SIG-M5 (cell line): Measurements from ENCODE around the gene TUBB2B.

Experiments used
- DNase-seq: peaks from one replicate; lab custom pipeline; 2025; lab: John Stamatoyannopoulos, UW

Gene TUBB2B

GRCh38 chr6:3232017-3232945 lies 4.8 kb upstream of the TUBB2B start:
- DNase-seq: no peak

DNA sequence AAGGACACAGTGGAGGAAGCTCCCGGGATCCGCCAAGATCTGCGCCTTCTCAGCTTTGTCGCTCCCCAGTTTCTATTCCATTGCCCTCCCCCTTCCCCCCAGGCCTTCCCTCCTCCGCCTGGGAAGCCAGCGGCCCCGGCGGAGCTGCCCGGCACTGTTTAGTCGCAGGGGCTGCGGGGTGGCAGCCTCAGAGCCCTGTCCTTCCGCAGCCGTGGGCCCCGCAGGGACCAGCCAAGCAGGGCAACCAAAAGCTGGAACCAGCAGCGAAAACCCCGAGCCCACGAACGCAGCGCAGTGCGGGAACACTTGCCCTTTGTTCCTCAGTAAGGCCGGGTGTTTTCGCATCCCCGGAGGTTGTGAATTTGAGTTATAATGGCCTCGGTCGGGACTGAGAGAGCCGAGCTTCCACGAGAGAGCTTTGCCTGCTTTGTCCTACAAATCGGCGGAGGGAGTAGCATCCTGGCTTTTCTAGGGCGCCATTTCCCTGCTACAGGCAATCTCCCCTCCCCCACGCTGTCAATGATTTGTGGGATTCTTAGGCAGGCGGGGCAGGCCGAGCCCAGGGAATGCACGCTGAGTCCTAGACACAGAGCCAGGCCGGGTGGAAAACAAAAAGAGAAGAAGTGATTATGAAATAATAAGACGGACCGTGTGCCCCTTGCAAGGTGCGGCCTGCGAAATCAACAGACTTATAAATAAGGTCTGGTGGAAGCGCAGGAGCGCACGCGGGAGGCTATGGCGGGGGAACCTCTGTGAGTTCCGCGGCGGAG lies 4.0 kb upstream of the TUBB2B start:
- DNase-seq: no peak

DNA sequence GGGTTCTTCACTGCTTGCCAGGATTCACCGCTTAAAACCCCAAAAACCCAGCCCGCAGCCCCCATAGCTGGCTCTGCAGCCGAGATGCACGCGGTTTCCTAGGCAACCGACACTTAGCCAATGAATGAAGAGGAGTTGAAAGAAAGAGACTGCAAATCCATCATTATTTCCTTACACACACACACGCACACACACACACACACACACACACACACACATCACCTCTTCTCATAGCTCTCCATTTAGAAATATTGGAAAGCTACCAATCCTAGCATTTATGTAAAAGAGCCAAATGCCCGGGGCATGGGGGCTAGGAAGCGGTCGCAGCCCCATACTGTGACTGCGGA lies 3.4 kb upstream of the TUBB2B start:
- no peak for DNase-seq

DNA sequence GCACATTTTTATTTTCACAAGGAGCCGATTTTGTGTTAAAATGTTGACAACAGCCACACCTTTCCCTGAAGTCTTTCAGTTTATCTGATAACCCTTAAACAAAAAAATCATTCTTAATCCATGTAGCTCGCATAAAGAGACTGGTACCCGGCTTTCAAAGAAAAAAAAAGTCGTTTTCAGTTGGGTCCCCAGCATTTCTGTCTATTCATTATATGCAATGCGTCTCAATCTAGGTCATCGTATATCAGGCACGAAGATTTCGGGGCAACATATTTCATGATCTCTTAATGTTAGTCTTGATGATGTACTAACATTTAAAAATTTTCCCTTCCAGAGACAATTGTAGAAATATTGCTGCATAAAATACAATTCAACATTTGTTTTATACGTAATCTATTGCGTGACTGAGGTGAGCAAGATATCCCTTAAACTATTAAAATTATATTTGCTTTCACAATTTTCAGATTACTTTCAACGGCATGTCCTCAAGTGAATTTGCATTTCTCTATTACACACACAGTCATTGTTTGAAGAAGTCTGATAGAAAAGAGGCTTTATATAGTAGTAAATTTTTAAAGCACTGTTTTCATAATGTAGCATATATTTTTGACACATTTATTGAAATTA lies 2.9 kb upstream of the TUBB2B start:
- DNase-seq: no peak

DNA sequence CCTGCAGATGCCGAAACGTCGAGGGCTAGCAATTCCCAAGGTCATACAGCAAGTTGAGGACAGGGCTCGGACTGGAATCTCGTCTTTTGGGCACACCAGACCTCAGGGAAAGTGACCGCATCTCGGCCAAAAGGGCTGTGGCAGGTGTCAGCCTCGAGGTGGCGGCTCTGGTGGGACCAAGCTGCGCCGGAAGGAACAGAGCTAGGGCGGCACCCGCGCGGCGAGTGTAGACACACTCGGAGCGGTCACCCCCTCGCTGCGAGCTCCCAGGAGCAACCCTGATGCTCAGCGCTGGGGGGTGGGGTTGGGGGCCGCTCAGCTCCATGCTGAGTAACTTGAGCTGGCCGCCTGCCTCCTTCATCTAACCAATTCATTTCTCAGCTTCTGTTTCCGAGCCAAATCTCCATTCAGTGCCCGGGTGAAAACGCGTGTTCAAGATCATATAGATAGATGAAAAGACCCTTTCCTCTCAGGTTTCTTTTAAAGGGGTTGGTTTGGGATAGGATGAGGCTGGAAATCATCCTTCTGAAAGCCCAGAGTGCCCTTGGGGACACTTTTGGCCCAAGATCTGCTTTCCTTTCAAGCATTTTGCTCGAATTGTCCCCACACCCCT lies 2.2 kb upstream of the TUBB2B start:
- DNase-seq: no peak

DNA sequence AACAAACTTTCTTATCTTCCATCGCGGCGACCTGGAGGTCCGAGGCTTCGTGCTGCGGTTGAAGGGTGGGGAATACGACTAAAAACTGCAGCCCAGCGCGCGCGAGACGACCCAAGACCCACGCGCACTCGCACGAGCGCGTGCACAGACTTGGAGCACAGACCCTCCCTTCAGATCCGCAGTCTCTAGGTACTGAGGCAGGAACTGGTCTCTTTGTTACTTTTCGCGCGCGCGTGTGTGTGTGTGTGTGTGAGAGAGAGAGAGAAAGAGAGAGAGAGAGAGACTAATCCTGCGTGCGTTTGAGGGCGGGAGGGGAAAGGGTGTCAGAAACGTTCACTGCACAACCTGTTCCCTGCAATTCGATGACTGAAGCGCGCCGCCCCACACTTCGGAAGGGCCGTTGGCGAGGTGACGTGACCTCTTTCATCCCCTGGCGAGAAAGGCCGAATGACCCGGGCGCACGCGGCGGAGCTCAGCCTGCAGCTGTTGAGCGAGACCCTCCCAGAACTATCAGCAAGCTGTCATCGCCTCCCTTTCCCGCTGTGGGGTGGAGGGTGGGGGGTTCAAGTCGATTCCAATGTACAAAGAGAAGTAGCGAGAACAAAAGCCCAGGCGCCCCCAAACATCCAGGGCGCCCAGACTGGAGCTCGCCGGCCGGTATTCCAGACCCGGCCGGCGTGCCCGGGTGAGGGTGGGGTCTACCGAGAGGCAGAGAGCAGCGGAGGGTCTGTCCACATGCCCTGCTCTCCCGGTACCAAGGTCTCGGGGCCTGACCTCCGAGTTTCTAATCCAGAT lies 1.5 kb upstream of the TUBB2B start:
- DNase-seq: no peak

DNA sequence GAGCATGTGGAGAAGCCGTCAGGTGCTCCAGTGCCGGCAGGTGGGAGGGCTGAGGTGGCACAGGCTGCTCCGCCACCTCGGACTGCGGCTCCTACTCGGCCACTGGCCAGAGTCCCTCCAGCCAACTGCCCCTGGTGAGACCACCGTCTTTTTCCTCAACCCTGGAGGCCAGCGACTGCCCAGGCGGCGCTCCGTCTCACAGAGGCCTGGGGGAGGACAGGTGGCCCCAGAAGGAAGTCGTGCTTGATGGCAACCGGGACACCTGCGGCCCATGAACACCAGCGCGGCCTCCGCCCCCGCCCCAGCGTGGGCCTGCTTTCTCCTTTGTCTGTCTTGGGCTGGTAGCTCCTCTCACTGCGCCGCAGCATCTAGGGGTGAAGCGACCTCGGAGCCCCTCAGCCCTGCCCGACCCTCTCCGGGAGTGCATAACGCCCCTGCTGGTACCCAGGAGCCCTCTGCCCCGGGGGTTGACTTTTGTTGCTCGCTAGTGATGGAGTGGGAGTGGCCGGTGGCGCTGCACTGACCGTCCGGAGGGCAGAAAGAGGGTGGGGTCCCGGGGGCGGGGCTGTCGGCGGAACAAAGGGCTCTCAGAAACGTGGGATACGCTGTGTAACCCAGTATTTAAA lies 706 bp upstream of the TUBB2B start:
- DNase-seq: no peak

DNA sequence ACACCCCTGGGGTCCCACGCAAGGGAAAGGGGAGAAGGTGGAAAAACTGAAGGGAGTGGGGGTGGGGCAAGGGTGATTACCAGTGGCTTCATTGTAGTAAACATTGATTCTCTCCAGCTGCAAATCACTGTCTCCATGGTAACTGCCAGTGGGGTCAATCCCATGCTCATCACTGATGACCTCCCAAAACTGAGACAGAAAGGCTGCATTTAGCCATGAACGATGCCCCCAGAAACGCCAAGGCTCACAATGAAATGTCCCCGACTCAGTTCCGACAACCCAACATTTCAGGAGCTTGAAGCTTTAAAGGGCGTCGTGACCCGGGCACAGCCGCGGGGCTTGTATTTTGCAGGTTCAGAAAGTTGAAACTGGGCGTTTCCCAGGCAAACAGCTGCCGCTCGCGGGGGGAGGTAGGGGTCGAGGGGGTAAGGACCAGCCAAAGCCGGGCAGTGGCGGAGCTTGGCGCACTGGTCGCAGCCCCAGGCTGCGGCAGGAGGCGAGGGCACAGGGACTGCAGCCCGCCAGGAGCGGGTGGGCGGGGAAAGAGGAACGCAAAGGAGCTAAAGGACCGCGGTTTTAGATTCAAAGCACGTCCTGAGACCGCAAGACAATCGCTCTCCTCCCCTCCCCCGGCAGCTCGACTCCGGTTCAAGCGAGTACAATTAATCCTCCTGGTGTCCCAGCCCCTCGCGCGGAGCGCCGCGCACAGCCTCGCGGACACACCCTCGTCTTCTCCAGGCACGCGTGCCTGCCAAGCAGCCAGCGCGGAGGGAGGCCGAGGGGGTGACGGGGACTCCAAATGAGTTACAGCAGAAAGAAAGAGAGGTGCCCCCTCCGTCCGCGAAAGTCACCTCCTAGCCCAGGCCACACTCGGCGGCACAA lies 731 bp downstream of the TUBB2B start:
- DNase-seq: no peak

DNA sequence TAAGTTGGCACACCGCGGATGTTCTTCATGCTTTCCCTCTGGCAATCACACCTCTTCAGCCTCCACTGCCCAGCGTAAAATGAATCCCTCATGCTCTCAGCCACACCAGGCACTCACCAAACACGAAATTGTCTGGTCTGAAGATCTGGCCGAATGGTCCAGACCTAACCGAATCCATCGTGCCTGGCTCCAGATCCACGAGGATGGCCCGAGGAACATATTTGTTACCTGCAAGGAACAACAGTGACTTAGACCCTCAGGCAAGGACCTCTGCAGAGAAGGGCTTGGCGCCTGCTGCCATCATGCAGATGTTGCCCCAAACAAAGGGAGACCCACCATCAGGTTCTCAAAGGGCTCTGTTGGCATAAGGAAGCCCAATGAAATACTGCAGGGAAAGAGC lies 1.4 kb downstream of the TUBB2B start:
- DNase-seq: no peak

- no peak for DNase-seq
Observed at GRCh38 chr6:3222506-3223038, 4.9 kb downstream of the TUBB2B start.

DNA sequence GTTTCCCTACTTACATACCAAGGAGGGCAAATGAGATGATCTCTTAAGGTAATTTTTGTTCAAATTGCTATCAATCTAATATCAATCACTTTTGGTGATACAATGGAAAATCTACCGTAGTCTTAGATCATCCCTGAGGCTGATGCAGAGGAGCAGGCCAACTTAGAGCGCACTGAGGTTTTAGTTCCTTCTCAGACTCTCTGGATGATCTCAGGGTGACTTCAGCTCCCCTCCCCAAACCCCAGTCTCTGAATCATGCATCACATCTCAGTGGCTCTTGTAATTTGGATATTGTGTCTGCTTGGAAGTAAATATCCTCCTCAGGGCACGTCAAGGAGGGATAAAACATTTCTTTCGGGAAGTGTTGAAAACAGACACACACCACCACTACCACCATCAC lies 5.9 kb downstream of the TUBB2B start:
- DNase-seq: no peak

GRCh38 chr6:3220366-3220765 lies 7.1 kb downstream of the TUBB2B start:
- no peak for DNase-seq

DNA sequence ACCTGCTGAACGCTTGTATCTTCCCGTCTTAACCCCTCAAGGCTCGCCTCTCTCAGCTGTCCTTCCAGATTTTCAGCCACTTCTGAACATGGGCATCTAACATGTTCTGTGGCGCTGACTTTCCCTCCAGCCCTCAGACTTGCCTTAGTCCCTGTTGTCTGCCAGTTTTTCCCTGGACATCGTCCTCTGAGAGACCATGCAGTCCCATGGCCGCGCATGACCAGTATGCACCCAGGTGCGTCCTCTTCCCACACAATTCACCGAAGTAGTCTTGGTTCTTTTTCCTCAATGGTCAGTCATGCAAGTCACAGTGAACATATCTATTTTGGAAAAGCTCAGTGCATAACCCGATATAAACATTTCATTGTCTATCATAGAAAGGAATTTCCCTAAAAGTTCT lies 9.2 kb downstream of the TUBB2B start:
- no peak for DNase-seq

GRCh38 chr6:3217286-3217685 lies 10.2 kb downstream of the TUBB2B start:
- DNase-seq: no peak

- no peak for DNase-seq
Observed at GRCh38 chr6:3214898-3215297, 12.6 kb downstream of the TUBB2B start.

- no peak for DNase-seq
Observed at GRCh38 chr6:3213334-3213695, 14.1 kb downstream of the TUBB2B start.

DNA sequence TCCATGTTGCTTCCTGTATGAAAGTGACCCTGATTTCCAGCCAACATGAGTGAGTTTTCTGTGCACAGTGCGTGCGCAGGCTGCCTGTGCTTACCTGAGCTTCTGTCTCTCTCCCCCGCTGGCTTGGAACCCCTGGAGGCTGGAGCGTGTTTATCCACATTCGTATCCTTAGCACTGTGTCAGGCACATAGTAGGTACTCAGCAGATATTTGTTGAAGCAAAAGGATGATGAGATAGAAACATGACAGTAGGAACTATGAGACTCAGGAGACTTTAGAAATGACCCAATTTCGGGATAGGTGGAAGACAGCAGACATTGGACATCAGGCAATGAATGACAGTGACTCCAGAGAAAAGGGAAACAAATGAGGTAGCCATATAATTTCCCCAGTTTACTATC lies 15.2 kb downstream of the TUBB2B start:
- DNase-seq: no peak

- no peak for DNase-seq
Observed at GRCh38 chr6:3211681-3212080, 15.8 kb downstream of the TUBB2B start.

GRCh38 chr6:3210024-3210610 lies 17.3 kb downstream of the TUBB2B start:
- DNase-seq: no peak
